ENCODE data around the gene SCML1. TPM values are rescaled to one million over a fixed set of nuclear protein-coding genes. Genes with fewer than 3 reads are reported as not detected.

SCML1 gene
- total RNA-seq, 1 experiment from 2014 or later: 13.0 TPM

DNA sequence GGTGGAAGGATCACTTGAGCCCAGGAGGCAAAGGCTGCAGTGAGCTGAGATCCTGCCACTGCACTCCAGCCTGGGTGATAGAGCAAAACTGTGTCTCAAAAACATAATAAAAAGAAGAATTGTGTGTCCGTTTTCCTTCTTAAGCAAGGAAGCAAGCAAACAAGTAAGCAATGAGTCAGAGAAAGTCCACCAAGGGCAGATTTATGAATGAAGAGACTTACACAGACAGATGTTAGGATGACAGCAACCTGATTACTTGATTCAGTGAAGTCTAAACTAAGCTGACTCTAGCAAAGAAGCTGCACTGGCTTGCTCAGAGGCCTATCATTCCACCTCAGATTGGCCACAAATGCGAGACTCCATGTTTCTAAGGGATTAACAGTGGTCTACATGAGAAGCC, 34.1 kb upstream of the SCML1 start:
- no peak for DNase-seq (ENCODE audit: low spot score)
- no peak overlapping the region for H3K4me3 ChIP-seq (ENCODE audit: low read depth, low read length, poor library complexity, severe bottlenecking)
- no peaks in the 10 kb centered on the region for H3K36me3 ChIP-seq (ENCODE audit: insufficient read depth, low read length, poor library complexity, severe bottlenecking)
- H3K27ac ChIP-seq (ENCODE audit: low read depth, low read length, poor library complexity, severe bottlenecking): no peak overlapping the region
- H3K27me3 ChIP-seq (replicated peaks; ENCODE audit: insufficient read depth, low read depth, low read length, poor library complexity): peaks cover 8% of the 10 kb centered on the region
- ChIA-PET POLR2A (ENCODE audit: low non-redundant PET) (no interaction called here), CTCF (no interaction called here)
- no TSS peak for BruUV-seq (replicated peaks)
- no peaks in the 10 kb centered on the region for H3K9me3 ChIP-seq (ENCODE audit: low read depth, low read length, poor library complexity, severe bottlenecking)
- intact Hi-C loops (cut with micrococcal nuclease; ENCODE audit: unreplicated experiment): no loop called here
- H3K4me1 ChIP-seq (ENCODE audit: insufficient read depth, low read length, poor library complexity, severe bottlenecking): no peaks in the 10 kb centered on the region
- TF ChIP-seq EZH2 (IDR thresholded peaks at IDR 0.05; ENCODE audit: borderline replicate concordance, low read depth, low read length, poor library complexity, severe bottlenecking): no peak
- TF ChIP-seq, protein P1, sequence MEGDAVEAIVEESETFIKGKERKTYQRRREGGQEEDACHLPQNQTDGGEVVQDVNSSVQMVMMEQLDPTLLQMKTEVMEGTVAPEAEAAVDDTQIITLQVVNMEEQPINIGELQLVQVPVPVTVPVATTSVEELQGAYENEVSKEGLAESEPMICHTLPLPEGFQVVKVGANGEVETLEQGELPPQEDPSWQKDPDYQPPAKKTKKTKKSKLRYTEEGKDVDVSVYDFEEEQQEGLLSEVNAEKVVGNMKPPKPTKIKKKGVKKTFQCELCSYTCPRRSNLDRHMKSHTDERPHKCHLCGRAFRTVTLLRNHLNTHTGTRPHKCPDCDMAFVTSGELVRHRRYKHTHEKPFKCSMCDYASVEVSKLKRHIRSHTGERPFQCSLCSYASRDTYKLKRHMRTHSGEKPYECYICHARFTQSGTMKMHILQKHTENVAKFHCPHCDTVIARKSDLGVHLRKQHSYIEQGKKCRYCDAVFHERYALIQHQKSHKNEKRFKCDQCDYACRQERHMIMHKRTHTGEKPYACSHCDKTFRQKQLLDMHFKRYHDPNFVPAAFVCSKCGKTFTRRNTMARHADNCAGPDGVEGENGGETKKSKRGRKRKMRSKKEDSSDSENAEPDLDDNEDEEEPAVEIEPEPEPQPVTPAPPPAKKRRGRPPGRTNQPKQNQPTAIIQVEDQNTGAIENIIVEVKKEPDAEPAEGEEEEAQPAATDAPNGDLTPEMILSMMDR (conservative IDR thresholded peaks at IDR 0.05; ENCODE audit: low read depth, low read length): no peak

DNA sequence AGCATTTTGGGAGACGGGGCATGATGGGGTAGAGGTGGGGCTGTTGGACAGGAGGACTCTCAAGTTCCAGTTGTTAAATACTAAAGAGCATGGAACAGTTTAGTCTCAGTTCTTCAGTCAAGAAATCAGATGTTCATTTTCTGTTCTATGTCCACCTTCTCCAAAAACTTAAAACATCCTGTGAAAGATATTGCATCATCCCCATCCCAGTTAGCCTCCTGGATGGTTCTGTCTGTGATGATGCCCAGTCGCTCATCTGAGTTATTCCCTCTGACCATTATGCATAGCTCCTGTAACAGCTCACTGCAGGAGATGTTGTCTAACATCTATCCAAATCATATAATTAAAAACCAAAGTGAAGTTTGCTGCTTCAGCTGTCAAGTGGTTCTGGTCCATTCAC, 32.1 kb upstream of the SCML1 start:
- H3K9me3 ChIP-seq (ENCODE audit: low read depth, low read length, poor library complexity, severe bottlenecking): no peaks in the 10 kb centered on the region
- H3K27me3 ChIP-seq (replicated peaks; ENCODE audit: insufficient read depth, low read depth, low read length, poor library complexity): peaks cover 12% of the 10 kb centered on the region
- H3K36me3 ChIP-seq (ENCODE audit: insufficient read depth, low read length, poor library complexity, severe bottlenecking): no peaks in the 10 kb centered on the region
- CTCF ChIA-PET: no interaction called here
- POLR2A ChIA-PET (ENCODE audit: low non-redundant PET): no interaction called here
- H3K27ac ChIP-seq (ENCODE audit: low read depth, low read length, poor library complexity, severe bottlenecking): no peak overlapping the region
- H3K4me3 ChIP-seq (ENCODE audit: low read depth, low read length, poor library complexity, severe bottlenecking): no peak overlapping the region
- TF ChIP-seq EZH2 (IDR thresholded peaks at IDR 0.05; ENCODE audit: borderline replicate concordance, low read depth, low read length, poor library complexity, severe bottlenecking): no peak
- TF ChIP-seq, protein P1 (conservative IDR thresholded peaks at IDR 0.05; ENCODE audit: low read depth, low read length): no peak
- no TSS peak for BruUV-seq (replicated peaks)
- DNase-seq (ENCODE audit: low spot score): no peak
- intact Hi-C loops (cut with micrococcal nuclease; ENCODE audit: unreplicated experiment): no loop called here
- H3K4me1 ChIP-seq (ENCODE audit: insufficient read depth, low read length, poor library complexity, severe bottlenecking): no peaks in the 10 kb centered on the region

DNA sequence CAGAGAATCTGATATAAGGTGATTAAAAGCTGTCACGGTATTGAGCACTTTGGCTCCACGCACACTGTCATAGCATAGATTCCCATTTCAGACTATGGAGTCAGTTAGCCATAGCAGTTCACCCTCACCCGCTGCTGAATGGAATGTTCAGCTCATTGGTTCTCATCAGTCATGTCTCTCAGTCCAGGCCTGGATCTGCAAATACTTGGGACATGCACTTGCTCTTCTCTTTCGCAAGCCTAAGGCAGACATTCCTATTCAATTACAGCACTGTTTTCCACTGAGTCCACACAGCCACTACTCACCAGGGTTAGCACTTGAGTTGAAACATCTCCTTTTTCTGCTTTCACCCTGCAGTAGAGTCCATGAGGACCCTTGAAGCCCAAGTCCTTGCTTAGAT, 30.6 kb upstream of the SCML1 start:
- TF ChIP-seq, protein P1 (conservative IDR thresholded peaks at IDR 0.05; ENCODE audit: low read depth, low read length): no peak
- no peak for TF ChIP-seq EZH2 (IDR thresholded peaks at IDR 0.05; ENCODE audit: borderline replicate concordance, low read depth, low read length, poor library complexity, severe bottlenecking)
- no peaks in the 10 kb centered on the region for H3K4me1 ChIP-seq (ENCODE audit: insufficient read depth, low read length, poor library complexity, severe bottlenecking)
- H3K27me3 ChIP-seq (replicated peaks; ENCODE audit: insufficient read depth, low read depth, low read length, poor library complexity): peaks cover 12% of the 10 kb centered on the region
- CTCF ChIA-PET: no interaction called here
- BruUV-seq (replicated peaks): no TSS peak
- no peaks in the 10 kb centered on the region for H3K9me3 ChIP-seq (ENCODE audit: low read depth, low read length, poor library complexity, severe bottlenecking)
- H3K36me3 ChIP-seq (ENCODE audit: insufficient read depth, low read length, poor library complexity, severe bottlenecking): no peaks in the 10 kb centered on the region
- intact Hi-C loops (cut with micrococcal nuclease; ENCODE audit: unreplicated experiment): no loop called here
- H3K4me3 ChIP-seq (ENCODE audit: low read depth, low read length, poor library complexity, severe bottlenecking): no peak overlapping the region
- POLR2A ChIA-PET (ENCODE audit: low non-redundant PET): no interaction called here
- no peak for DNase-seq (ENCODE audit: low spot score)
- H3K27ac ChIP-seq (ENCODE audit: low read depth, low read length, poor library complexity, severe bottlenecking): no peak overlapping the region
